Activated CD8-positive, alpha-beta memory T cell treated with anti-CD3 and anti-CD28 coated beads, Interleukin-2, amount 10 ng/mL, durations not matched to agents 7 days and 5 days (primary cell): ENCODE data around the gene HMCN1. TPM values are rescaled to one million over a fixed set of nuclear protein-coding genes. Genes with fewer than 3 reads are reported as not detected.

Experiments used
- ATAC-seq: fragments of 150-1000 bp; cut with Tn5 transposase; one replicate; pipeline ENCODE4 v1.10.0; 2021; ENCODE audit warnings: moderate library complexity
- CTCF ChIA-PET: fragments of 350-600 bp; sonication (Branson Sonifier 250); formaldehyde crosslinking; loops from one replicate; lab custom pipeline; 2021; ENCODE audit warnings: antibody characterized with exemption; lab: Charles Lee
- DNase-seq: peaks from one replicate; pipeline ENCODE4 v3.0.0-alpha.2; 2020
- H3K27ac Mint-ChIP-seq: one replicate; pipeline ENCODE4 v1.8.0; 2021; ENCODE audit warnings: mild to moderate bottlenecking, mixed read lengths
- H3K27me3 Mint-ChIP-seq: one replicate; pipeline ENCODE4 v1.8.0; 2021; ENCODE audit warnings: mixed read lengths
- H3K36me3 Mint-ChIP-seq: one replicate; pipeline ENCODE4 v1.8.0; 2021; ENCODE audit warnings: mild to moderate bottlenecking, mixed read lengths
- H3K4me1 Mint-ChIP-seq: one replicate; pipeline ENCODE4 v1.8.0; 2021; ENCODE audit warnings: mixed read lengths
- H3K4me3 Mint-ChIP-seq: one replicate; pipeline ENCODE4 v1.8.0; 2021; ENCODE audit warnings: mild to moderate bottlenecking, moderate library complexity, mixed read lengths
- H3K9me3 Mint-ChIP-seq: one replicate; pipeline ENCODE4 v1.8.0; 2022; ENCODE audit warnings: low read depth, mixed read lengths
- total RNA-seq, 2 experiments: library from RNA; stranded (reverse); gene quantifications; one replicate each; pipeline ENCODE4 v1.2.3, GENCODE V29; 2021

The HMCN1 gene
- total RNA-seq, 2 experiments from 2014 or later: 0.06 to 0.28 TPM

- Mint-ChIP-seq H3K4me3 (no peak overlapping the region), H3K36me3 (no peaks in the 10 kb centered on the region), H3K27me3 (peaks cover 29% of the 10 kb centered on the region), H3K27ac (no peak overlapping the region), H3K4me1 (no peaks in the 10 kb centered on the region), H3K9me3 (no peaks in the 10 kb centered on the region)
- CTCF ChIA-PET: interaction anchor here (0.7 to 2.2 kb wide), 3 partner anchors 13 to 58 kb away, joined by 3 to 9 read pairs (median 3); partner anchors contain the start of gene HMCN1
- ATAC-seq (no peak), DNase-seq (no peak)
Measured at GRCh38 chr1:185720633-185721272, 13.4 kb upstream of the HMCN1 start.

GRCh38 chr1:185721553-185721952 lies 12.6 kb upstream of the HMCN1 start:
- CTCF ChIA-PET: no interaction called here
- DNase-seq: no peak
- no peak for ATAC-seq

GRCh38 chr1:185722098-185722497 lies 12.1 kb upstream of the HMCN1 start:
- no peak for ATAC-seq
- peaks cover 22% of the 10 kb centered on the region for H3K27me3 Mint-ChIP-seq
- no peaks in the 10 kb centered on the region for H3K9me3 Mint-ChIP-seq
- no peak for DNase-seq
- no peak overlapping the region for H3K27ac Mint-ChIP-seq
- CTCF ChIA-PET: interaction anchor here (0.9 kb wide), 1 partner anchor 12 kb away, joined by 3 read pairs; the partner anchor contains the start of gene HMCN1
- no peak overlapping the region for H3K4me3 Mint-ChIP-seq
- no peaks in the 10 kb centered on the region for H3K4me1 Mint-ChIP-seq
- no peaks in the 10 kb centered on the region for H3K36me3 Mint-ChIP-seq

More at GRCh38 chr1:185721553-185721952, 12.6 kb upstream of the HMCN1 start:
- H3K36me3 Mint-ChIP-seq: no peaks in the 10 kb centered on the region
- peaks cover 24% of the 10 kb centered on the region for H3K27me3 Mint-ChIP-seq
- H3K4me3 Mint-ChIP-seq: no peak overlapping the region
- H3K4me1 Mint-ChIP-seq: no peaks in the 10 kb centered on the region
- no peak overlapping the region for H3K27ac Mint-ChIP-seq
- H3K9me3 Mint-ChIP-seq: no peaks in the 10 kb centered on the region

GRCh38 chr1:185727726-185728125 lies 6.5 kb upstream of the HMCN1 start:
- ATAC-seq: no peak
- H3K27ac Mint-ChIP-seq: no peak overlapping the region
- CTCF ChIA-PET: no interaction called here
- peaks cover 4% of the 10 kb centered on the region for H3K36me3 Mint-ChIP-seq
- H3K4me1 Mint-ChIP-seq: peaks cover 2% of the 10 kb centered on the region
- peaks cover 27% of the 10 kb centered on the region for H3K27me3 Mint-ChIP-seq
- no peak for DNase-seq
- H3K9me3 Mint-ChIP-seq: peaks cover 8% of the 10 kb centered on the region
- H3K4me3 Mint-ChIP-seq: no peak overlapping the region

GRCh38 chr1:185731446-185731845 lies 2.7 kb upstream of the HMCN1 start:
- H3K27ac Mint-ChIP-seq: no peak overlapping the region
- DNase-seq (no peak), ATAC-seq (no peak)
- peaks cover 20% of the 10 kb centered on the region for H3K4me1 Mint-ChIP-seq
- peaks cover 58% of the 10 kb centered on the region for H3K27me3 Mint-ChIP-seq
- peaks cover 4% of the 10 kb centered on the region for H3K36me3 Mint-ChIP-seq
- no peak overlapping the region for H3K4me3 Mint-ChIP-seq
- CTCF ChIA-PET: no interaction called here
- H3K9me3 Mint-ChIP-seq: peaks cover 8% of the 10 kb centered on the region

GRCh38 chr1:185732951-185733350 lies 1.2 kb upstream of the HMCN1 start:
- Mint-ChIP-seq H3K9me3 (peaks cover 8% of the 10 kb centered on the region), H3K27me3 (peaks cover 61% of the 10 kb centered on the region), H3K4me3 (no peak overlapping the region), H3K36me3 (peaks cover 4% of the 10 kb centered on the region), H3K4me1 (peaks cover 20% of the 10 kb centered on the region), H3K27ac (no peak overlapping the region)
- ATAC-seq (no peak), DNase-seq (no peak)
- CTCF ChIA-PET: interaction anchor here (2.4 kb wide), 1 partner anchor 13 kb away, joined by 9 read pairs; no protein-coding TSS in a partner anchor

- CTCF ChIA-PET: interaction anchor here (0.7 to 2.4 kb wide), 7 partner anchors 8 to 83 kb away, joined by 3 to 9 read pairs (median 3); no protein-coding TSS in a partner anchor
- H3K27ac Mint-ChIP-seq: no peak overlapping the region
- peaks cover 25% of the 10 kb centered on the region for H3K4me1 Mint-ChIP-seq
- H3K9me3 Mint-ChIP-seq: peaks cover 10% of the 10 kb centered on the region
- no peak for DNase-seq
- H3K4me3 Mint-ChIP-seq: peak overlapping the region; percentile 24
- H3K36me3 Mint-ChIP-seq: peaks cover 6% of the 10 kb centered on the region
- peaks cover 59% of the 10 kb centered on the region for H3K27me3 Mint-ChIP-seq
- no peak for ATAC-seq
Measured at GRCh38 chr1:185734929-185735700, 924 bp downstream of the HMCN1 start.

- Mint-ChIP-seq H3K27me3 (peaks cover 59% of the 10 kb centered on the region), H3K9me3 (peaks cover 10% of the 10 kb centered on the region), H3K4me3 (no peak overlapping the region), H3K36me3 (peaks cover 9% of the 10 kb centered on the region), H3K4me1 (peaks cover 28% of the 10 kb centered on the region), H3K27ac (no peak overlapping the region)
- ATAC-seq (no peak), DNase-seq (no peak)
- CTCF ChIA-PET: interaction anchor here (0.7 kb wide), 1 partner anchor 16 kb away, joined by 3 read pairs; no protein-coding TSS in a partner anchor
Measured at GRCh38 chr1:185735701-185736064, 1.5 kb downstream of the HMCN1 start.

GRCh38 chr1:185739967-185740366 lies 5.8 kb downstream of the HMCN1 start:
- H3K4me3 Mint-ChIP-seq: no peak overlapping the region
- peaks cover 14% of the 10 kb centered on the region for H3K4me1 Mint-ChIP-seq
- H3K36me3 Mint-ChIP-seq: peaks cover 5% of the 10 kb centered on the region
- peaks cover 2% of the 10 kb centered on the region for H3K9me3 Mint-ChIP-seq
- CTCF ChIA-PET: no interaction called here
- no peak overlapping the region for H3K27ac Mint-ChIP-seq
- H3K27me3 Mint-ChIP-seq: peaks cover 20% of the 10 kb centered on the region
- DNase-seq (no peak), ATAC-seq (peak; percentile 84)

GRCh38 chr1:185741551-185741950 lies 7.4 kb downstream of the HMCN1 start:
- CTCF ChIA-PET: no interaction called here
- Mint-ChIP-seq H3K36me3 (peaks cover 5% of the 10 kb centered on the region), H3K27ac (no peak overlapping the region), H3K4me1 (peaks cover 10% of the 10 kb centered on the region), H3K4me3 (no peak overlapping the region), H3K27me3 (peaks cover 18% of the 10 kb centered on the region), H3K9me3 (peaks cover 2% of the 10 kb centered on the region)
- no peak for DNase-seq
- ATAC-seq: no peak

- peak; percentile 16 for ATAC-seq
- CTCF ChIA-PET: interaction anchor here (1.5 kb wide), 1 partner anchor 8 kb away, joined by 4 read pairs; the partner anchor contains the start of gene HMCN1
- Mint-ChIP-seq H3K27me3 (peaks cover 18% of the 10 kb centered on the region), H3K4me3 (no peak overlapping the region), H3K9me3 (peaks cover 2% of the 10 kb centered on the region), H3K4me1 (peaks cover 10% of the 10 kb centered on the region), H3K27ac (no peak overlapping the region), H3K36me3 (peaks cover 5% of the 10 kb centered on the region)
- no peak for DNase-seq
Measured at GRCh38 chr1:185742403-185742802, 8.2 kb downstream of the HMCN1 start.

- no peak for DNase-seq
- Mint-ChIP-seq H3K9me3 (no peaks in the 10 kb centered on the region), H3K27me3 (peaks cover 20% of the 10 kb centered on the region), H3K4me1 (peaks cover 4% of the 10 kb centered on the region), H3K4me3 (no peak overlapping the region), H3K27ac (no peak overlapping the region), H3K36me3 (peaks cover 2% of the 10 kb centered on the region)
- no peak for ATAC-seq
- CTCF ChIA-PET: no interaction called here
Measured at GRCh38 chr1:185745165-185745564, 11.0 kb downstream of the HMCN1 start.

GRCh38 chr1:185759061-185759460 lies 24.9 kb downstream of the HMCN1 start:
- Mint-ChIP-seq H3K4me1 (no peaks in the 10 kb centered on the region), H3K27ac (no peak overlapping the region), H3K9me3 (no peaks in the 10 kb centered on the region), H3K36me3 (no peaks in the 10 kb centered on the region), H3K4me3 (no peak overlapping the region), H3K27me3 (peaks cover 28% of the 10 kb centered on the region)
- no peak for DNase-seq
- ATAC-seq: no peak
- CTCF ChIA-PET: no interaction called here
